PFSK-1 (cell line): ENCODE data around the gene TNRC6B.

Experiments used
- FOXP2 ChIP-seq: optimal IDR thresholded peaks from 2 replicates; pipeline ENCODE3; 2011; ENCODE audit warnings: borderline replicate concordance, control low read depth, inconsistent platforms; ENCODE audit not compliant: insufficient read depth; ENCODE audit errors: extremely low read length, extremely low read depth
- POLR2AphosphoS5 ChIP-seq: IDR thresholded peaks from 2 replicates; pipeline ENCODE4 v1.6.1; 2012; ENCODE audit warnings: low read depth, mild to moderate bottlenecking, control low read depth, low read length, moderate library complexity
- REST ChIP-seq, 2 experiments: IDR thresholded peaks; 2 replicates each; pipeline versions ENCODE4 v1.6.1 to v1.8.0; 2011 to 2012; ENCODE audit warnings: low read depth in 2 of 2, low read length in 2 of 2, control low read depth in 1 of 2, inconsistent platforms in 1 of 2, mild to moderate bottlenecking in 1 of 2, moderate library complexity in 1 of 2; ENCODE audit not compliant: insufficient read depth in 1 of 2
- SIN3A ChIP-seq: IDR thresholded peaks from 2 replicates; pipeline ENCODE4 v1.6.1; 2012; ENCODE audit warnings: mild to moderate bottlenecking, low read length, moderate library complexity, borderline replicate concordance; ENCODE audit not compliant: insufficient read depth
- TAF1 ChIP-seq: IDR thresholded peaks from 2 replicates; pipeline ENCODE4 v1.6.1; 2012; ENCODE audit warnings: low read length, control low read depth, borderline replicate concordance; ENCODE audit not compliant: insufficient read depth

Gene TNRC6B

GRCh38 chr22:40300316-40300715 lies 122.6 kb downstream of the TNRC6B start:
- TF ChIP-seq REST (IDR thresholded peaks at IDR 0.05; ENCODE audit: insufficient read depth in 1 of 2, low read depth in 2 of 2, low read length in 2 of 2) = no peak
- no peak for TF ChIP-seq POLR2AphosphoS5
- no peak for TF ChIP-seq SIN3A
- TF ChIP-seq FOXP2 = no peak
- no peak for TF ChIP-seq TAF1

GRCh38 chr22:40300884-40301672 lies 123.4 kb downstream of the TNRC6B start:
- TF ChIP-seq FOXP2 (no peak), TAF1 (no peak), SIN3A (no peak), POLR2AphosphoS5 (no peak), REST (IDR thresholded peaks at IDR 0.05; ENCODE audit: insufficient read depth in 1 of 2, low read depth in 2 of 2, low read length in 2 of 2) (no peak)

- no peak for TF ChIP-seq POLR2AphosphoS5
- no peak for TF ChIP-seq REST (IDR thresholded peaks at IDR 0.05; ENCODE audit: insufficient read depth in 1 of 2, low read depth in 2 of 2, low read length in 2 of 2)
- TF ChIP-seq SIN3A = no peak
- no peak for TF ChIP-seq TAF1
- TF ChIP-seq FOXP2 = no peak
Observed at GRCh38 chr22:40302149-40302548, 124.4 kb downstream of the TNRC6B start.

GRCh38 chr22:40305625-40306024 lies 127.9 kb downstream of the TNRC6B start:
- no peak for TF ChIP-seq REST (IDR thresholded peaks at IDR 0.05; ENCODE audit: insufficient read depth in 1 of 2, low read depth in 2 of 2, low read length in 2 of 2)
- no peak for TF ChIP-seq FOXP2
- no peak for TF ChIP-seq TAF1
- TF ChIP-seq SIN3A = no peak
- no peak for TF ChIP-seq POLR2AphosphoS5

GRCh38 chr22:40308999-40309573 lies 131.4 kb downstream of the TNRC6B start:
- TF ChIP-seq TAF1 (no peak), FOXP2 (no peak)
